ENCODE results near the gene TUBGCP6.

Gene TUBGCP6

GRCh38 chr22:50249341-50250248, 4.8 kb upstream of the TUBGCP6 start:
- DNase-seq = no peak

DNA sequence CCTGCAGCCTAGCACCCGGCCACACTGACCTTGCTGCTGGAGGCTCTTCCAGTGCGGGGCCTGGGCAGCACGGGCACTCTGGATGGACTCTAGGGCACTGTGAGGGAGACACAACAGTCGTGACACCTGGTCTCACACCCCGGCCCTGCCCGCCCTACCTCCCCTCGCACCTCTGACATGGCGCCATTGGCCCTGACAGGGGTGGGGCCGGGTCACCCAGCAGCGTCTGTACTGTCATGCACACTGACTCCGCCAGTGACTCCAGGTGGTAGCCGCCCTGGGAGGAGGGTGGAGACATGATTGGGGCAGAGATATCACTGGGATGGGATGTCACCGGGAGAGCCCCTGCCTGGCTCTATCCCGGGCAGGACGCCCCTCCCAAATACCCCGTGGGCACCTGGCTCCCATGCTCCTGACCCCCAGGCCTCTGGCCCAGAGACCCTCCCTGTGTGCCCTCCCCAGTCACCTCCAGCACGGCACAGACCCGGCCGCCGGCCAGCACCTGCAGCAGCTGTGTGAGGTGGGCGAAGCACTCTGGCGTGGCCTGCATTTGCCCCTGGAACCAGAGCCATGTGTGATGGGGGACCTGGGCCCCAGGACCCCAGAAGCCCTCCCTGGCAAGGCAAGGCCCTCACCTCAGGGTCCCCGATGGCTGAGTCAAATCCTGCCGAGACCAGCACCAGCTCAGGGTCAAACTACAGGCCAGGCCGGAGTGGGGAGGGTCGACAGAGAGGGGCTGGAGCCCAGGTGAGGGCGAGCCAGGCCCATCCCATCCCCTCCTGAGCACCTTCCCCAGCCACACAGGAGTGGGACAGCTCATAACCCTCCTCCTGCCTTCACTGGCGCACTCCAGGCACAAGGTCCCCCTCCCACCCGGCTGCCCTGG, 3.6 kb upstream of the TUBGCP6 start:
- no peak for DNase-seq

GRCh38 chr22:50247748-50248147, 2.9 kb upstream of the TUBGCP6 start:
- no peak for DNase-seq

- DNase-seq = no peak
These were observed 1.7 kb upstream of the TUBGCP6 start for GRCh38 chr22:50246242-50247175.

- DNase-seq = no peak
These were observed 620 bp upstream of the TUBGCP6 start for GRCh38 chr22:50245214-50246072.

DNA sequence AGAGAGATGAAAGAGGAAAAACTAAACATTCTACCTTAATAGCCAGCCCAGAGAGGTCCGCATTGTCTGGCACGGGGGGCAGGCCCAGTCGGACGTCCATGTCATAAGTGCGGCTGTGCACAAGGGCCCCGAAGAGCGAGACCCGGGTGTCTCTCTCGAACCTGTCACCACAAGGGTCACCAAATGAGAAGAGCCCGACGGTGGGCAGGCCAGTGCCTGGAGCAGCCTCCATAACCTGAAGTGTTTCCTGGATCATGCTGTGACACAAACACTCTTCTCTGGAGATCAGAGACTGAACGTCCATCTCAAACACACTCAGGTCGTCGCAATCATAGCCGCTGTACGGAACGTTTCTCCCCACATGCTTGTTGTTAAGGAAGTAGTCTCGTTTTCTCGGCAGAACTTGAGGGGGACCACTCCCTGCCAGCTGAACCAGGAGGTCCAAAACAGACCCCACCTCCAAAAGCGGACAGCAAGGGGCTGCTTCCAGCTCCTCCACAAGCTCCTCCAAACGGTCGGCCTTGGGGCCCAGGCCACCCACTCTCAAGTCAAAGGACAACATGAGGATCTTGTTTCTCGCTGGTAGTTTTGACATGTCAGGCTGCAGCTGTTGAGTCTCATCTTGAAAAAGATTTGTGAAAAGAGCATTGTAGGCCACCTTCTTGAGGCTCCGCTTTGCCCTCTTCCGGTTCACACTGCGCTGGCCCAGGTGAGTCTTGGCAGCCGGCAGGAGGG, 971 bp downstream of the TUBGCP6 start:
- no peak for DNase-seq

DNA sequence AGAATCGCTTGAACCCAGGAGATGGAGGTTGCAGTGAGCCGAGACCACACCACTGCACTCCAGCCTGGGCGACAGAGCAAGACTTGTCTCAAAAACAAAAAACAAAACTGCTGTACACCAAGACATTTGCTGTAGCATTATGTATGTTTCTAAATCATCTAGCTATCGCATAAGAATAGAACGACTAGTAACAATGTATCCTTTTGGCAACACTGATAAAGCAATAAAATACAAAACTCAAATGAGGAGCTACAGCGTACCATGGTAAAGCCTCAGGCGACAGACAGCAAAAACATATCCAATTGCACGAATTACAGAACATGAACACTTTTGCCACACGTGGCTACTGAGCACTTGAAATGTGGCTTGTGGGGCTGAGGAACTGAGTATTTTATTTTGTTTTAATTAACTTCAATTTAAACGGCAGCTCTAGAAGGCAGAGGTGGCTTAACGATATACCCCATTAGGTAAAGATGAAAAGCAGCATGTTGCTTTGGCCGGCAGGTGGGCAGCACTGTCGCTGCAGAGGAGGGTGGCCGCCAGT, 2.3 kb downstream of the TUBGCP6 start:
- DNase-seq = no peak

GRCh38 chr22:50238755-50239154, 6.1 kb downstream of the TUBGCP6 start:
- DNase-seq = no peak

GRCh38 chr22:50236731-50237409, 8.0 kb downstream of the TUBGCP6 start:
- peak; percentile 29 for DNase-seq

GRCh38 chr22:50233223-50233622, 11.6 kb downstream of the TUBGCP6 start:
- DNase-seq = peak; percentile 20

- DNase-seq = no peak
These were observed 12.2 kb downstream of the TUBGCP6 start for GRCh38 chr22:50232481-50233151.

- peak; percentile 16 for DNase-seq
These were observed 15.5 kb downstream of the TUBGCP6 start for GRCh38 chr22:50229370-50229769.

DNA sequence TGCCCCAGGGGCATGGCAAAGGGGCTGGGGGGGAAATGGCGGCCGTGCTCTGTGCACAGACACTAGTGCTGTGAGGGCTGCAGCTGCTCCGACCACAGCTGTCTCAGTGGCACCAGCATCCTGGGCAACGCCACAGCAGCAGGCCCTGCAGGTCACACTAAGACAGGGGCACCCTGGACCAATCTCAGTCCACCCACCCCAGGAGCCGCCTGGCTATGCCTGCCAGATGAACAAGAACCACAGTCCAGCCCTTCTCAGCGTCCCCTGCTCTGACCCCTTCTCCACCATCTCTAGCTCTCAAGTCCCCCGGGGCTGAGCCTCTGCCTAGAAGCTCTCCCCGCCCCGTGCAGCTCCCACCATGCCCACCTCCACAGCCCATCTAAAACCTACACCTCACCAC, 16.5 kb downstream of the TUBGCP6 start:
- peak; percentile 28 for DNase-seq

DNA sequence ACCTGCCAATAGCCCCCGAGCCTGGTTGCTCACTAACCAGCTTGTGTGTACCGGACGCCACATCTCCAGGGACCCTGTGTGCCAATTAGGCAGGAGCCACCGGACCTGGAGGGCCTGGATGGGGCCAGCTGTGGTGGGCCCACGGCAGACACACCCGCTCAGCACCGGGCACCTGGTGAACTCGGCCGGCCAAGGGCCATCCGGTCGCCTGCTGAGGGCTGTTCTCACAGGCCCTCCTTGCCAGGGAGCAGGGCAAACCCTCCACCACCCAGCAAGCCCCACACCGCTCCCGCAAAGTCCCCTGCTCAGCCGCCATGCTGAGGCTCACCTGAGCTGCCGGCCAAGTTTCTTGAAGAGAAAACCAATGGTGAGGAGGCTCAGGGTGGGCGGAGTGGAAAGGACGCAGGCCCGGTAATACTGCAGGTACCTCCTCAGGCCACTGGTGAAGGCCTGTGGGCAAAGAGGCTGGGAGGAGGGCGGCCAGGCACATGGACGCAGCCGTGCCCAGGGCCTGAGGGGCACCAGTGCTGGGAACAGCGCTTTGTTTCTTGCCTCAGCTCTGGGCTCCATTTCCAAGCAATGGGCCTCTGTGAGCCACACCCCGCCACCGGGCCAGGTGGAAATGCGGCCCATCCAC, 17.1 kb downstream of the TUBGCP6 start:
- DNase-seq = peak; percentile 35

- no peak for DNase-seq
These were observed 18.0 kb downstream of the TUBGCP6 start for GRCh38 chr22:50226875-50227165.

DNA sequence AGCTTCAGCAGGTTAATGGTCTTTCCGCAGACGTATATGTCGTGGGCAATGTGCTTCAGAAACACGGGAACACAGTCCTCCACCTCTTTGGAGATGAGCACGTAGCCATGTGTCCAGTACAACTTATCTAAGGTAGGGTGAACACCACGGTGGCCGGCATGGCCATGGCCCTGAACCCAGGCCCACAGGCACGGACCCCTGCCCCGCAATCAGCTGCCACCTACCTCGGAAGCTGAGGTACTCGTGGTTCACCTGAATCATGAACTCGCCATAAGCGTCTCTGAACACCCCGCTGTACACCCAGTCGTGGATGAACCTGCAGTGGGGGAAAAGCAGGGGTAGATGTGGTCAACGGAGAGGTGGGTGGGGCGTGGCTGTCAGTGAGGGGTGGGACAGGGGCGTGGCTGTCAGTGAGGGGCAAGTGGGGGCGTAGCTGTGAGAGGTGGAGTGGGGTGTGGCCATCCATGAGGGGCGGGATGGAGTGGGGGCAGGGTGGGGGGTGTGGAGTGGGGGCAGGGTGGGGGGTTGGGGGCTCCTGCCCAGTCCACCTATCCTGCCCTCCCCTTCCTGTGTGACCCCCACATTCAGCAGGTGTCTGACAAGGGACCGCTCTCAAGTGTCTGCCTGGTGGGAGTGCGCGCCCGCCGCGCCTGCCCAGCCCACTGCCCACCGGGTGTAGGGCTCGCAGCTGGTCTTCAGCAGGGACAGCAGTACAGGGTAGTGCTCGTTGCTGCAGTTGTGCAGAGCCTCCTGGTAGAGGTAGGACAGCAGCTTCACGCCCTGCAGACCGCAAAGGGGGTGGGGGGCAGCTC, 18.6 kb downstream of the TUBGCP6 start:
- DNase-seq = peak; percentile 22

- DNase-seq = peak; percentile 26
These were observed 19.4 kb downstream of the TUBGCP6 start for GRCh38 chr22:50225200-50225969.
